HFFc6 (cell line): ENCODE data around the gene HNRNPCL2. TPM values are rescaled to one million over a fixed set of nuclear protein-coding genes. Genes with fewer than 3 reads are reported as not detected.
"Not testable (repeated sequence)": the region's sequence is repeated elsewhere in the genome, so short reads cannot be mapped to it uniquely, and the experiment has no call there.

Source experiments
- DNase-seq: peaks from one replicate; pipeline ENCODE4 v3.0.0-alpha.2; 2018
- H3K27ac Mint-ChIP-seq: 2 replicates; pipeline ENCODE4 v1.8.0; 2020; ENCODE audit warnings: mild to moderate bottlenecking, mixed read lengths
- H3K27me3 Mint-ChIP-seq: 2 replicates; pipeline ENCODE4 v1.8.0; 2021; ENCODE audit warnings: mild to moderate bottlenecking, moderate library complexity, mixed read lengths; ENCODE audit not compliant: insufficient read depth
- H3K36me3 Mint-ChIP-seq: 2 replicates; pipeline ENCODE4 v1.8.0; 2021; ENCODE audit warnings: low read depth, mixed read lengths
- H3K4me1 Mint-ChIP-seq: 2 replicates; pipeline ENCODE4 v1.8.0; 2020; ENCODE audit warnings: low read depth, mixed read lengths
- H3K4me3 Mint-ChIP-seq: 2 replicates; pipeline ENCODE4 v1.8.0; 2020; ENCODE audit warnings: mild to moderate bottlenecking, moderate library complexity, mixed read lengths
- H3K9me3 Mint-ChIP-seq: 2 replicates; pipeline ENCODE4 v1.8.0; 2020; ENCODE audit warnings: mild to moderate bottlenecking, mixed read lengths
- long read RNA-seq: library from polyadenylated mRNA; unstranded; transcript quantifications from one replicate; pipeline ENCODE4 v2.0.0, GENCODE V29; 2019
- total RNA-seq, 6 experiments: library from RNA; stranded (reverse); fragmentation: NEBNext Ultra II Directional; extraction: Animal tissue kit (Norgen Biotek cat#: 25700); gene quantifications; 2 replicates in 1 of 6; 3 replicates in 5 of 6; pipeline ENCODE4 v1.2.3, GENCODE V29; 2021

The HNRNPCL2 gene
- not detected for total RNA-seq
- long read RNA-seq, result 0 reads

DNA sequence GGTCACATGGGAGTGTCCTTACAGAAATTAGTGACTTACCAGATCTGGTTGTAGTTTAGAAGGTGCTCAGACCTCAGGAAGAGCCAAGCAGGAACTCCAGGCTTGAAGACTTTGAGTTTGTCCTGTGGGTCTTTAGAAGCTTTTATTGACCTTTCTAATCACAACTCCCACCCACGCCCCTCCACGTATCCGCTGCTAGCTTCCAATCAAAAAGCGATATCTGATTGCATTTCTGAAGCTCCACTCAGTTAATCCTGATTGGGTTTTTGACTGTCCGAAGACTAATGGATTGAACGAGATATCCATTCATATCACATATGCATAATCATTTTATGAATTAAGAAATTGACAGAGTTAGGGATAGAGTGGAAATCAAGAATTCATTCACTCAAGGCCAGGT lies at the start of gene HNRNPCL2:
TSS of gene HNRNPCL2 (minus strand) at position 101 of the 400 bp plus-strand sequence. CDS start 454 bp downstream, outside the sequence.
- not testable (repeated sequence) for H3K4me3 Mint-ChIP-seq, H3K4me1 Mint-ChIP-seq, H3K36me3 Mint-ChIP-seq, DNase-seq, H3K27me3 Mint-ChIP-seq, H3K27ac Mint-ChIP-seq
- H3K9me3 Mint-ChIP-seq, result peaks cover 58% of the 10 kb centered on the region

GRCh38 chr1:13165531-13165930 lies 48.9 kb upstream of the HNRNPCL2 start, which contains the start of gene HNRNPCL4:
Gene HNRNPCL4 (minus strand): TSS chr1:13165631. CDS start chr1:13165467, 164 bp downstream.
- H3K27me3 Mint-ChIP-seq, DNase-seq, H3K27ac Mint-ChIP-seq, H3K9me3 Mint-ChIP-seq, H3K4me1 Mint-ChIP-seq, H3K36me3 Mint-ChIP-seq, H3K4me3 Mint-ChIP-seq: not testable (repeated sequence)

DNA sequence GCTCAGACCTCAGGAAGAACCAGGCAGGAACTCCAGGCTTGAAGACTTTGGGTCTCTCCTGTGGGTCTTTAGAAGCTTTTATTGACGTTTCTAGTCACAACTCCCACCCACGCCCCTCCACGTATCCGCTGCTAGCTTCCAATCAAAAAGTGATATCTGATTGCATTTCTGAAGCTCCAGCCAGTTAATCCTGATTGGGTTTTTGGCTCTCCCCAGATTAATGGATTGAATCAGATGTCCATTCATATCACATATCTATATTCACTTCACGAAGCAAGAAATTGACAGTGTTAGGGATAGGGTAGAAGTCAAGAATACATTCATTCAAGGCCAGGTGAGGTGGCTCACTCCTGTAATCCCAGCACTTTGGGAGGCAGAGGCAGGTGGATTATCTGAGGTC lies 39.3 kb upstream of the HNRNPCL2 start, which contains the start of gene PRAMEF26:
TSS of gene PRAMEF26 (minus strand) at position 101 of the 400 bp plus-strand sequence. CDS start 2,914 bp downstream, outside the sequence.
- H3K4me1 Mint-ChIP-seq, H3K4me3 Mint-ChIP-seq, H3K9me3 Mint-ChIP-seq, H3K27me3 Mint-ChIP-seq, H3K36me3 Mint-ChIP-seq, H3K27ac Mint-ChIP-seq, DNase-seq: not testable (repeated sequence)

- H3K4me3 Mint-ChIP-seq, DNase-seq, H3K27me3 Mint-ChIP-seq, H3K27ac Mint-ChIP-seq, H3K36me3 Mint-ChIP-seq, H3K9me3 Mint-ChIP-seq, H3K4me1 Mint-ChIP-seq: not testable (repeated sequence)
Observed at GRCh38 chr1:13070474-13070873, 46.2 kb downstream of the HNRNPCL2 start, which contains the start of gene PRAMEF25. Gene PRAMEF25 (plus strand): TSS chr1:13070774. CDS start chr1:13073694, 2,920 bp downstream.

Other genes with a start within 250 kb of the HNRNPCL2 start
- not detected for gene PRAMEF4, start 230.7 kb downstream of the HNRNPCL2 start, total RNA-seq
- not detected for gene PRAMEF10, start 218.6 kb downstream of the HNRNPCL2 start, total RNA-seq
- not detected for gene PRAMEF7, start 200.2 kb downstream of the HNRNPCL2 start, total RNA-seq
- not detected for gene PRAMEF6, start 169.3 kb downstream of the HNRNPCL2 start, total RNA-seq
- not detected for gene PRAMEF27, start 60.3 kb downstream of the HNRNPCL2 start, total RNA-seq
- gene HNRNPCL3, start 56.1 kb downstream of the HNRNPCL2 start, total RNA-seq, result not detected
- not detected for gene PRAMEF25, start 46.1 kb downstream of the HNRNPCL2 start, total RNA-seq
- gene PRAMEF26, start 39.2 kb upstream of the HNRNPCL2 start, total RNA-seq, result not detected
- not detected for gene HNRNPCL4, start 48.8 kb upstream of the HNRNPCL2 start, total RNA-seq
- gene PRAMEF9, start 55.0 kb upstream of the HNRNPCL2 start, total RNA-seq, result not detected
- gene PRAMEF13, start 84.6 kb upstream of the HNRNPCL2 start, total RNA-seq, result not detected
- gene PRAMEF18, start 109.3 kb upstream of the HNRNPCL2 start, total RNA-seq, result not detected
- gene PRAMEF5, start 137.3 kb upstream of the HNRNPCL2 start, total RNA-seq, result not detected
- gene PRAMEF8, start 168.3 kb upstream of the HNRNPCL2 start, total RNA-seq, result not detected
- not detected for gene PRAMEF33, start 186.7 kb upstream of the HNRNPCL2 start, total RNA-seq
- gene PRAMEF15, start 198.7 kb upstream of the HNRNPCL2 start, total RNA-seq, result not detected
- not detected for gene PRAMEF14, start 230.3 kb upstream of the HNRNPCL2 start, total RNA-seq